GM18505 (cell line): ENCODE data around the gene GJB6.

Source experiments
- ATAC-seq: cut with Tn5 transposase; IDR thresholded peaks from one replicate; pipeline ENCODE4 v1.9.1; 2021; ENCODE audit not compliant: unreplicated experiment
- POLR2A ChIP-seq: IDR thresholded peaks from 4 replicates; pipeline ENCODE4 v1.6.1; 2011; ENCODE audit warnings: borderline replicate concordance; ENCODE audit not compliant: insufficient read depth, insufficient read length; ENCODE audit errors: extremely low read depth

The GJB6 gene

GRCh38 chr13:20206065-20206697 lies 25.9 kb downstream of the GJB6 start:
- no peak for TF ChIP-seq POLR2A
- no peak for ATAC-seq

GRCh38 chr13:20198781-20199180 lies 33.3 kb downstream of the GJB6 start:
- no peak for TF ChIP-seq POLR2A
- ATAC-seq: no peak

GRCh38 chr13:20197361-20197834 lies 34.7 kb downstream of the GJB6 start:
- no peak for ATAC-seq
- no peak for TF ChIP-seq POLR2A

GRCh38 chr13:20195801-20196200 lies 36.3 kb downstream of the GJB6 start:
- TF ChIP-seq POLR2A: no peak
- ATAC-seq: no peak

GRCh38 chr13:20193907-20194631 lies 38.0 kb downstream of the GJB6 start:
- no peak for TF ChIP-seq POLR2A
- no peak for ATAC-seq

- TF ChIP-seq POLR2A: no peak
- ATAC-seq: no peak
Observed at GRCh38 chr13:20193162-20193906, 38.8 kb downstream of the GJB6 start.

GRCh38 chr13:20192836-20193161 lies 39.3 kb downstream of the GJB6 start, which contains the start of gene GJB2:
Gene GJB2 (minus strand): TSS chr13:20192938. CDS start chr13:20189581, 3,357 bp downstream.
- ATAC-seq: no peak

GRCh38 chr13:20192158-20192835 lies 39.8 kb downstream of the GJB6 start:
- TF ChIP-seq POLR2A: no peak
- no peak for ATAC-seq

More at GRCh38 chr13:20192836-20193161, 39.3 kb downstream of the GJB6 start, which contains the start of gene GJB2:
- no peak for TF ChIP-seq POLR2A

GRCh38 chr13:20191311-20192157 lies 40.6 kb downstream of the GJB6 start:
- TF ChIP-seq POLR2A: no peak

DNA sequence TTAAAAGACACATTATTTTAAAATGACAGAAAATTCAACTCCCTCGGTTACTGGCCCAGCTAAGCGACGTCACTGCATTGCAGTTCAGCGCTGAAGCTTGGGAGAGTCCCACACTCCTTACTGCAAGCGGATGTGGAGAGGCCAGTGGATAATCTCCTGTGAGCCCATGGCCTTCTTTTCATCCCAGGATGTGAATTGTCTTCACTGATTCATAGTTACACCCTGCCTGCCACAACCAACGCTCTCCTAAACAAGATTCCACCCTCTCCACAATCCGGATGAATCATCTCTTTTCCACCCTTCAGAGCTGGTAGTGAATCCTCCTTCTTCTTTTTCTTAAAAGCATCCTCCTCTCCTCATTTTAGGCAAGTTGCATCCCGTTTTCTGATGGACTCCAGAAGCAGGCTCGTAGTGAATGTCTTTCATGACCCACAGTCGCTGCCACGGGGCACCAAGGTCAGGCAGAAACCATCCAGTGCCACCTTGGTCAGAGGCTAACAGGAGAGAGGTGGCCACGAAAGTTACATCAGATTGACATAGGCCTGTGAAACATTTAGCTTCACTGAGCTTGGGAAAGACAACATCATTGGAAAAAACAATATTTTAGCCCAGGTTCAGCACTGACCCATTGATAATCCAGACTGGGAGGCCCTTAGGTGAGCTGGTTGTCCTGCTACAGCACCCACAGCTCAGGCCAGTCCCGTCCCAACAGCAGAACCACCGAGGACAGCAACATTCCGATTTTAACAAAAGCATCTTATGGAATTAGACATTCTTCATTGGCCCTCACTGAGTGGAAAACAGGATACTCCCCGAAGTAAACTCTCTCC lies 41.4 kb downstream of the GJB6 start:
- ATAC-seq: no peak
- TF ChIP-seq POLR2A: no peak

More at GRCh38 chr13:20191311-20192157, 40.6 kb downstream of the GJB6 start:
- no peak for ATAC-seq

DNA sequence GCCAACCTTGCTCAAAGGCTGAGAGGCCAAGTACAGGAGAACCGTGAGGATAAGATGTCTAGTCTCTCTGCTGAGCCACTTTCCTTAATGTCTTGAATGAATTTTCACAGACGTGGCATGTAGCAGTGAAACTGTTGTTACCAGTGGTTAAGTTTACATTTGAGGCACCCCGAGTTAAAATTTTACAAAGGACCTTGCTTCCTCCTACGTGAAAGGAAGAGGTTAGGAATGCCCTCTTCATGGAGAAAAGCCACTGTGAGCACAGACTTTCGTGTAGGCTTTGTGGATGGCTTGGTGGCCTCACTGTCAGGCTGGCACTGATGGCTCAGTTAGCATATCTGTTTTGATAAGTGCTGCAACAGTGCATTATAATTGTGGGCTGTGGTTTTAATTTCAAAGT lies 42.0 kb downstream of the GJB6 start:
- no peak for TF ChIP-seq POLR2A

More for the DNA sequence above, 42.0 kb downstream of the GJB6 start:
- ATAC-seq: no peak
